HepG2 (cell line): Measurements from ENCODE around the gene SAMD10. TPM values are rescaled to one million over a fixed set of nuclear protein-coding genes. Genes with fewer than 3 reads are reported as not detected.
A peak's percentile ranks its signal among the peaks of the same experiment; 100 is the strongest.

Experiments
- BRCA1 ChIP-seq: sonication (generic); formaldehyde crosslinking; IDR thresholded peaks from 2 replicates; pipeline ENCODE4 v1.4.0; 2020; ENCODE audit warnings: missing genetic modification reagents
- FOXM1 ChIP-seq: sonication (generic); formaldehyde crosslinking; IDR thresholded peaks from 2 replicates; pipeline ENCODE4 v1.5.0; 2020; ENCODE audit warnings: missing genetic modification reagents
- LRRFIP1 ChIP-seq: sonication (generic); formaldehyde crosslinking; conservative IDR thresholded peaks from 2 replicates; pipeline ENCODE4 v1.4.0; 2020; ENCODE audit warnings: missing genetic modification reagents
- MLXIP ChIP-seq: sonication (generic); formaldehyde crosslinking; IDR thresholded peaks from 2 replicates; pipeline ENCODE4 v1.9.0; 2021; ENCODE audit warnings: missing genetic modification reagents, borderline replicate concordance
- NAIF1 ChIP-seq: sonication (generic); formaldehyde crosslinking; IDR thresholded peaks from 2 replicates; pipeline ENCODE4 v1.5.0; 2020; ENCODE audit warnings: mild to moderate bottlenecking, missing genetic modification reagents, borderline replicate concordance
- POGK ChIP-seq: sonication (generic); formaldehyde crosslinking; conservative IDR thresholded peaks from 2 replicates; pipeline ENCODE4 v1.8.0; 2022; ENCODE audit warnings: mild to moderate bottlenecking, moderate library complexity, missing genetic modification reagents
- PPARG ChIP-seq: conservative IDR thresholded peaks from 2 replicates; pipeline ENCODE4 v1.6.1; 2016; ENCODE audit warnings: missing biosample characterization, missing genetic modification reagents
- SCMH1 ChIP-seq: sonication (generic); formaldehyde crosslinking; IDR thresholded peaks from 2 replicates; pipeline ENCODE4 v1.9.0; 2021; ENCODE audit warnings: missing genetic modification reagents, mild to moderate bottlenecking, borderline replicate concordance
- SPEN ChIP-seq: sonication (generic); formaldehyde crosslinking; IDR thresholded peaks from 2 replicates; pipeline ENCODE4 v1.5.1; 2020; ENCODE audit warnings: low read depth, mild to moderate bottlenecking, missing genetic modification reagents
- SYNCRIP ChIP-seq: fragments of 200-400 bp; formaldehyde crosslinking; IDR thresholded peaks from 2 replicates; pipeline ENCODE4 v1.6.1; 2018; ENCODE audit warnings: mild to moderate bottlenecking, low read depth, low read length; ENCODE audit not compliant: insufficient read depth
- TAF15 ChIP-seq: fragments of 200-400 bp; formaldehyde crosslinking; IDR thresholded peaks from one replicate; pipeline ENCODE4 v1.6.1; 2018; ENCODE audit warnings: mild to moderate bottlenecking, low read depth, low read length; ENCODE audit not compliant: poor library complexity, severe bottlenecking
- THAP9 ChIP-seq: sonication (generic); formaldehyde crosslinking; IDR thresholded peaks from 2 replicates; pipeline ENCODE4; 2020; ENCODE audit warnings: missing genetic modification reagents, mild to moderate bottlenecking, borderline replicate concordance
- ZFP1 ChIP-seq: IDR thresholded peaks from 2 replicates; pipeline ENCODE4 v1.6.1; 2016
- ZNF292 ChIP-seq: sonication (generic); formaldehyde crosslinking; IDR thresholded peaks from 2 replicates; pipeline ENCODE4 v1.8.1; 2022; ENCODE audit warnings: mild to moderate bottlenecking, low read depth, missing genetic modification reagents, borderline replicate concordance
- ZNF33B ChIP-seq: sonication (generic); formaldehyde crosslinking; IDR thresholded peaks from 2 replicates; pipeline ENCODE4 v1.5.1; 2020; ENCODE audit warnings: mild to moderate bottlenecking, missing genetic modification reagents
- ZNF468 ChIP-seq: sonication (generic); formaldehyde crosslinking; IDR thresholded peaks from 2 replicates; pipeline ENCODE4 v1.8.0; 2022; ENCODE audit warnings: mild to moderate bottlenecking, moderate library complexity, missing genetic modification reagents
- ZSCAN31 ChIP-seq: sonication (generic); formaldehyde crosslinking; IDR thresholded peaks from 2 replicates; pipeline ENCODE4 v1.5.0; 2020; ENCODE audit warnings: low read depth, mild to moderate bottlenecking, missing genetic modification reagents
- ZZZ3 ChIP-seq: sonication (generic); formaldehyde crosslinking; IDR thresholded peaks from 2 replicates; pipeline ENCODE4 v1.4.0; 2020; ENCODE audit warnings: missing genetic modification reagents, mild to moderate bottlenecking, borderline replicate concordance
- polyA plus RNA-seq, 8 experiments: library from polyadenylated mRNA; depleted of rRNA in 3 of 8; stranded (reverse) in 7 of 8; unstranded in 1 of 8; fragments of >200 nt; fragmentation: Illumina TruSeq in 4 of 8; extraction: Trizol in 4 of 8; gene quantifications; 2 replicates each; pipeline versions ENCODE4 v1.2.1 to v1.2.3, GENCODE V29; 2011 to 2016; ENCODE audit warnings: low read depth in 4 of 8, missing spikeins in 1 of 8, mixed read lengths in 1 of 8; ENCODE audit not compliant: insufficient read depth in 1 of 8
- total RNA-seq, 5 experiments: library from RNA; depleted of rRNA; stranded (reverse); fragments of >200 nt; fragmentation: Illumina TruSeq; extraction: Trizol; gene quantifications; 2 replicates each; pipeline ENCODE4 v1.2.3, GENCODE V29; 2016; ENCODE audit warnings: low read depth in 1 of 5

The SAMD10 gene
- total and polyA plus RNA-seq, 2 of the 13 experiments (the other 11 are each of a cell fraction or from before 2014, with no cell fraction given), result 6.1 to 11.0 TPM

GRCh38 chr20:63972312-63973159, 6.9 kb downstream of the SAMD10 start (continued):
- TF ChIP-seq THAP9 (CRISPR knock-in tag) (peak; percentile 17), PPARG (CRISPR knock-in tag) (no peak; the same call in 1 of the 2 replicates), POGK (CRISPR knock-in tag) (no peak), ZFP1 (CRISPR knock-in tag) (no peak), BRCA1 (CRISPR knock-in tag) (no peak), NAIF1 (no peak), SYNCRIP (no peak), SCMH1 (CRISPR knock-in tag) (no peak), ZZZ3 (CRISPR knock-in tag) (no peak), LRRFIP1 (CRISPR knock-in tag) (no peak), ZNF33B (CRISPR knock-in tag) (no peak), TAF15 (no peak), ZNF468 (CRISPR knock-in tag) (peak; percentile 79; the same call in 1 of the 2 replicates), MLXIP (CRISPR knock-in tag) (no peak), FOXM1 (CRISPR knock-in tag) (no peak), ZSCAN31 (no peak), ZNF292 (CRISPR knock-in tag) (no peak), SPEN (peak; percentile 56; the same call in 1 of the 2 replicates)
